ENCODE measurements around the gene KCNJ12.
"Not testable (repeated sequence)": the region's sequence is repeated elsewhere in the genome, so short reads cannot be mapped to it uniquely, and the experiment has no call there.

GRCh38 chr17:21422311-21423189, 46.4 kb downstream of the KCNJ12 start:
- not testable (repeated sequence) for TF ChIP-seq POLR2A, CTCF (IDR thresholded peaks at IDR 0.05)
